Right cardiac atrium (tissue), 5 donors: Measurements from ENCODE around the gene TMEM128. TPM values are rescaled to one million over a fixed set of nuclear protein-coding genes. Genes with fewer than 3 reads are reported as not detected.
"Not testable (repeated sequence)": the region's sequence is repeated elsewhere in the genome, so short reads cannot be mapped to it uniquely, and the experiment has no call there.

ENCODE experiments used
- ATAC-seq, 2 donors: fragments of 200-7000 bp; cut with Tn5 transposase; one replicate each; pipeline versions ENCODE4 v1.8.0 to v1.9.1; 2020; ENCODE audit warnings: moderate library complexity in 2 of 2, mild to moderate bottlenecking in 1 of 2
- DNase-seq, 3 donors: peaks; one replicate each; pipeline ENCODE4 v3.0.0-alpha.2; 2020
- H3K27ac ChIP-seq: one replicate; pipeline ENCODE4 v1.5.1; 2013; ENCODE audit warnings: mild to moderate bottlenecking, low read length, control low read depth, moderate library complexity
- H3K27me3 ChIP-seq: one replicate; pipeline ENCODE4 v1.6.1; 2013; ENCODE audit not compliant: control insufficient read depth, insufficient read depth
- H3K4me1 ChIP-seq: one replicate; pipeline ENCODE4 v1.6.1; 2013; ENCODE audit warnings: low read length; ENCODE audit not compliant: control insufficient read depth, insufficient read depth
- H3K4me3 ChIP-seq: one replicate; pipeline ENCODE4 v1.5.1; 2013; ENCODE audit warnings: low read length, control low read depth
- H3K9me3 ChIP-seq: one replicate; pipeline ENCODE4 v1.6.1; 2013; ENCODE audit warnings: low read length; ENCODE audit not compliant: control insufficient read depth
- WGBS: extraction: QIAGEN DNeasy Blood & Tissue Kit; methylation state at CpG from one replicate; pipeline ENCODE4 v1.1.7; 2013; 5-methylcytosine and 5-hydroxymethylcytosine counted together
- intact Hi-C, 4 donors: fragments of 100-400 bp; cut with DNase I; formaldehyde crosslinking; loops; one replicate each; pipeline versions ENCODE4 v1.11.0 to v1.14.0; 2022 to 2023
- polyA plus RNA-seq: library from polyadenylated mRNA; stranded (reverse); fragments of 200-250 nt; gene quantifications from one replicate; pipeline ENCODE4 v1.2.3, GENCODE V29; 2013
- total RNA-seq, 4 donors: library from RNA; stranded (reverse); fragmentation: NEBNext Ultra II Directional; extraction: Animal tissue kit (Norgen Biotek cat#: 25700); gene quantifications; one replicate each; pipeline ENCODE4 v1.2.1, GENCODE V29; 2021
- donor health status: healthy with polysubstance abuse.
- donor health status: DM: no; HTN: yes; CAD: no.
- donor health status: DM: no; HTN: no; CAD: no.
- donor health status: DM: no; HTN: yes; CAD: no; lungs with severe emphysema.
- donor health status: DM: yes; HTN: yes; CAD: no.

Gene TMEM128
- total and polyA plus RNA-seq, 5 donors: 12.7 to 20.7 (median 16.1) TPM

DNA sequence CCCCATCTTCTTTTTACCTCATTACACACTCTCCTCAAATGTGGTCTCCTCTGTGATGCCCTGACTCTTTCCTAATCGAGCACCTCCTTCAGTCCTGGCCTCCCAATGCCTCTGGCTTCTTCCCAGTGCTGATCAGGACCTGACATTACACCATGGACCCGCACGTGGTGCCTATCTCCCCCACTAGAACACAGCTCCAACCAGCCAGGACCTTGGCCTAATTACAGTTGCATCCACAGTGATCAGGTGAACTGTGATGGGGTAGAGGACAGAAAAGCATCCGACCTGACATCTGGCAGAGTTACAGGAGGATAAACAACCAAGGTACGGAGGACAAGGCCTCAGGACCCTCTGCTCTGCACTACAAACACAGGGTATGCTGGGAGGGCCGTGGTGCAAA, 29.5 kb upstream of the TMEM128 start:
- Histone ChIP-seq H3K27me3 (no peaks in the 10 kb centered on the region), H3K9me3 (no peaks in the 10 kb centered on the region), H3K4me1 (no peaks in the 10 kb centered on the region), H3K4me3 (no peak overlapping the region), H3K27ac (no peak overlapping the region)
- no peak for DNase-seq
- intact Hi-C loops: no loop called here
- ATAC-seq: no peak
- whole genome bisulfite sequencing: 72% methylated on average over 6 of the region's 6 CpGs

DNA sequence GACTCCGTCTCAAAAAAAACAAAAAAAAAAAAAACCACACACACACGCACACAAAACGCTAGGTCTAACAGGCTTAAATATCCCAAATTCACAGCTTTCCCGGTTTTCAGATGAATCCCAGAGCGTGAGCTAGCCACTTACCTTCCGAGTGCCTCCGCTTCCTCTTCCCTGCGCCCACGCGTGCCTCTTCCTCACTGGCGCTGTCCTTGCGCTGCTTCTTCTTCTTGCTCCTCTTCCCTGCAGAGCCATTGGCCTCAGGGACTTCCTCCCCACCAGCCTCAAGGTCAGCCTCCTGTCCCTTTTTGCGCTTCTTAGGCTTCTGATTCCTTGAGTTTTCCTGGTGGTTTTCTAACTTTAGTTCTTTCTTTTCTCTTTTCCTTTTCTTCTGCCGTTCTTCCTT, 26.2 kb upstream of the TMEM128 start:
- intact Hi-C loops: no loop called here
- WGBS: 94% methylated on average over 14 of the region's 14 CpGs
- no peak for ATAC-seq
- Histone ChIP-seq H3K4me3 (no peak overlapping the region), H3K9me3 (no peaks in the 10 kb centered on the region), H3K27me3 (no peaks in the 10 kb centered on the region), H3K4me1 (no peaks in the 10 kb centered on the region), H3K27ac (no peak overlapping the region)
- no peak for DNase-seq

- DNase-seq (peak in 2 of 3 donors; percentile 30 to 52), ATAC-seq (peak in 1 of 2 donors; percentile 41)
- Histone ChIP-seq H3K27me3 (no peaks in the 10 kb centered on the region), H3K4me1 (no peaks in the 10 kb centered on the region), H3K4me3 (no peak overlapping the region), H3K27ac (no peak overlapping the region), H3K9me3 (no peaks in the 10 kb centered on the region)
- 77% methylated on average over 10 of the region's 10 CpGs for whole genome bisulfite sequencing
- intact Hi-C loops: no loop called here
These were observed 23.9 kb upstream of the TMEM128 start for GRCh38 chr4:4271912-4272311.

GRCh38 chr4:4270529-4270928, 22.5 kb upstream of the TMEM128 start:
- no peak for ATAC-seq
- intact Hi-C loops: no loop called here
- H3K9me3 ChIP-seq: no peaks in the 10 kb centered on the region
- 77% methylated on average over 4 of the region's 4 CpGs for WGBS
- H3K4me3 ChIP-seq: no peak overlapping the region
- H3K27me3 ChIP-seq: no peaks in the 10 kb centered on the region
- no peaks in the 10 kb centered on the region for H3K4me1 ChIP-seq
- DNase-seq: no peak
- H3K27ac ChIP-seq: no peak overlapping the region

DNA sequence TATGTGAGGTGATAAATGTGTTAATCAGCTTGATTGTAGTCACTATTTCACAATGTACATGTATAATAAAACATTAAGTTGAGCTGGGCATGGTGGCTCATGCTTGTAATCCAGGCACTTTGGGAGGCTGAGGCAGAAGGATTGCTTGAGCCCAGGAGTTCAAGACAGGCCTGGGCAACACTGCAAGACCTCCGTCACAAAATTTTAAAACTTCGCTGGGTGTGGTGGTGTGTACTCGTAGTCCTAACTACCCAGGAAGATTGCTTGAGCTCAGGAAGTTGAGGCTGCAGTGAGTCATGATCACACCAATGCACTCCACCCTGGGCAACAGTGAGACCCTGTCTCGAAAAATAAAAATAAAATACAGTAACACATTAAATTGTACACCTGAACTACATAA, 21.8 kb upstream of the TMEM128 start:
- ATAC-seq: peak; percentile 65 to 88
- no peak overlapping the region for H3K27ac ChIP-seq
- intact Hi-C loops: no loop called here

GRCh38 chr4:4269331-4269731, 21.3 kb upstream of the TMEM128 start:
- WGBS: 93% methylated on average over 11 of the region's 11 CpGs
- H3K9me3 ChIP-seq: no peaks in the 10 kb centered on the region
- H3K4me1 ChIP-seq: no peaks in the 10 kb centered on the region
- H3K4me3 ChIP-seq: no peak overlapping the region
- H3K27me3 ChIP-seq: no peaks in the 10 kb centered on the region
- peak overlapping the region; percentile 38 for H3K27ac ChIP-seq
- ATAC-seq (peak; percentile 17 to 32), DNase-seq (peak in 1 of 3 donors; percentile 36)
- intact Hi-C loops: no loop called here

More for the DNA sequence above, 21.8 kb upstream of the TMEM128 start:
- H3K4me1 ChIP-seq: no peaks in the 10 kb centered on the region
- H3K4me3 ChIP-seq: no peak overlapping the region
- DNase-seq: no peak
- 83% methylated on average over 4 of the region's 4 CpGs for WGBS
- H3K27me3 ChIP-seq: no peaks in the 10 kb centered on the region
- no peaks in the 10 kb centered on the region for H3K9me3 ChIP-seq

DNA sequence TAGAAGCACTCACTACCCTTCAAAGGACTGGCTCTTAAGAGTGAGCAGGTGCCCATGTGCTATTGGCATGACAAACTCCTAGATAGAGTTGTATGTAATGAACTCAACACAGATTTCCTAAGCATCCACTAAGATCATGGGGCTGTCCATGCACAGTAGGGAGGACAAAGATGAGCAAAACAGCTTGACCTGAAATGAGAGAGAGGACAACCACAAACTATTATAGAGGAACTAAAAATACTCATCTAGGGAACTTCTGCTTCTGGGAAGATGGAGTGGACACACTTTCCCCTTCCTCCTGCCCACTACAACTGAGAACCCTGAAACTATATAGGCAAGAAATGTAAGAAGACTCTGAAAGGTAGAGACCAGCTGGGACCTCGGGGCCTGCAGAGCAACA, 20.8 kb upstream of the TMEM128 start:
- intact Hi-C loops: no loop called here
- DNase-seq (no peak), ATAC-seq (no peak)
- Histone ChIP-seq H3K4me3 (no peak overlapping the region), H3K27me3 (no peaks in the 10 kb centered on the region), H3K27ac (no peak overlapping the region), H3K9me3 (no peaks in the 10 kb centered on the region), H3K4me1 (no peaks in the 10 kb centered on the region)
- WGBS: 95% methylated on average over 1 of the region's 1 CpG

DNA sequence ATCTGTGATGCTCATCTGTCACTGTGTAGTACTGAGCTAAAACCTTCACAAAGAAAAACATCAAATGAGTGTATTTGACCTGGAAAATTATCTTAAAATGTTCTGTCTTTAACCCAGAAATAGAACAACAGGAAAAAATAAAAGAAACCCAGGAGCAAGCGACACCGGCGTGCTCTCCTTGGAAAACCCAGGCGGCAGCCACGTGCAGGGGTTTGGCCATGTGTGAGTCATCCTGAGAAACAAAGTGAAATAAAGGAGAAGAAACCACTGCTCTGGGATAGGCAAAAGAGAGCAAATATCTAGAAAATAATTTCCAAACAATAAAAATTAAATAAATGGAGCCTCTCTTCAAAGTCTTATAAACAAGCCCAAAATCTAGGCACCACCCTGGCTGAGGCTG, 20.0 kb upstream of the TMEM128 start:
- no peaks in the 10 kb centered on the region for H3K4me1 ChIP-seq
- H3K27me3 ChIP-seq: no peaks in the 10 kb centered on the region
- DNase-seq (no peak), ATAC-seq (no peak)
- H3K4me3 ChIP-seq: no peak overlapping the region
- H3K9me3 ChIP-seq: no peaks in the 10 kb centered on the region
- WGBS: 83% methylated on average over 5 of the region's 5 CpGs
- intact Hi-C loops: no loop called here
- no peak overlapping the region for H3K27ac ChIP-seq

DNA sequence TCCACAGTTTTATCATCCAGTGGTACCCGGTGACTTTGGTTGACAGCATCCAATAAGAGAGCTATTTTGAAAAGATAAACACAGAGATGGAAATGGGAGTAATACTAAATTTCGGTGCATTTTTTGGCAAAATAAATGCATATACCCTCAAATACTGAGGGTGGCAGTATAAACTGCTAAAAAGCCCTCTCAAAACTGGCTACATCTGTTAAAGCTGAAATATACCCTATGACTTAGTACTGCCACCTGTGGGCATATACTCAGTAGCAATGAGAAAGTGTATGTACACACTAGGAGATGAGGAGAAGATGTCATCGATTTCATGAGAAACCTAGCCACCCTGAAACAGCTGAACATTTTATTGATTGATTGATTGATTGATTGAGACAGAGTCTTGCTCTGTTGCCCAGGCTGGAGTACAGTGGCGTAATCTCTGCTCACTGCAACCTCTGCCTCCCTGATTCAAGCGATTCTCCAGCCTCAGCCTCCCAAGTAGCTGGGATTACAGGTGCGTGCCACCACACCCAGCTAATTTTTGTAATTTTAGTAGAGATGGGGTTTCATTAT, 12.2 kb upstream of the TMEM128 start:
- Histone ChIP-seq H3K4me1 (no peaks in the 10 kb centered on the region), H3K27ac (no peak overlapping the region), H3K9me3 (no peaks in the 10 kb centered on the region), H3K4me3 (no peak overlapping the region), H3K27me3 (no peaks in the 10 kb centered on the region)
- ATAC-seq (peak; percentile 51 to 62), DNase-seq (no peak)
- intact Hi-C loops: no loop called here
- 67% methylated on average over 6 of the region's 6 CpGs for WGBS

- Histone ChIP-seq H3K27ac (no peak overlapping the region), H3K4me3 (no peak overlapping the region), H3K27me3 (no peaks in the 10 kb centered on the region), H3K9me3 (no peaks in the 10 kb centered on the region), H3K4me1 (no peaks in the 10 kb centered on the region)
- 40% methylated on average over 9 of the region's 9 CpGs for WGBS
- no peak for DNase-seq
- intact Hi-C loops: loop anchor here in 1 of 4 donors (5.0 kb wide), 1 partner anchor 78 kb away; no protein-coding TSS in a partner anchor
- ATAC-seq: peak in 1 of 2 donors; percentile 29
These were observed 11.6 kb upstream of the TMEM128 start for GRCh38 chr4:4259484-4260100.

DNA sequence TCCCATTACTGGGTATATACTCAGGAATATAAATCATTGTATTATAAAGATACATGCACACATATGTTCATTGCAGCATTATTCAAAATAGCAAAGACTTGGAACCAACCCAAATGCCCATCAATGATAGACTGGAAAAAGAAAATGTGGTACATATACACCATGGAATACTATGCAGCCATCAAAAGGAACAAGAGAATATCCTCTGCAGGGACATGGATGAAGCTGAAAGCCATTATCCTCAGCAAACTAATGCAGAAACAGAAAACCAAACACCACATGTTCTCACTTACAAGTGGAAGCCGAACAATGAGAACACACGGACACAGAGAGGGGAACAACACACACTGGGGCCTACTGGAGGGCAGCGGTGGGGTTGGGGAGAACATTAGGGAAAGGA, 9.7 kb upstream of the TMEM128 start:
- intact Hi-C loops: loop anchor here in 1 of 4 donors (5.0 kb wide), 1 partner anchor 80 kb away; no protein-coding TSS in a partner anchor
- not testable (repeated sequence) for H3K9me3 ChIP-seq, DNase-seq, H3K27ac ChIP-seq, H3K4me3 ChIP-seq, H3K4me1 ChIP-seq, H3K27me3 ChIP-seq, ATAC-seq
- 77% methylated on average over 3 of the region's 3 CpGs for WGBS
